ENCODE data around the gene MRPL24. TPM values are rescaled to one million over a fixed set of nuclear protein-coding genes. Genes with fewer than 3 reads are reported as not detected.

MRPL24 gene
- total and polyA plus RNA-seq, 2 of the 4 experiments (the other 2 are of a cell fraction) = 68.8 to 99.5 TPM

DNA sequence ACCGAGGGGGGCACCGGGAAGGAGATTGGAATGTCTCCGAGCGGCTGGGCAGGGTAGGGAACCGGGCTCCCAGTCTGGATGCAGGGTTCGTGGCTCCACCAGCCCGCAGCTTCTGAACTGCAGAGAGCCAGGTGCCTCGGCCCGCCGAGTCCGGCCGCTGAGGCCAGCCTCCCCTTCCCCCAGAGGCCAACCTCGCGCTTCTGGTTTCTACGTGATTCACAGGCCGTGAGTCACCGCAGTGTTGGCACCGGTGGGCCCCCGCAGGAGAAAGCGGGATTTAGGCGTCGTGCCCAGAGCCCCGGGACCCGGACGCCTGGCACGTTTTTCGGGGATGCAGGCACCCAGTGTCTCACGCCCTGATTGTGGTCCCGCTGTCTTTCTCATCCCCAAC is 36.0 kb downstream of the MRPL24 start:
- Histone ChIP-seq H3K9ac (ENCODE audit: low read depth, low read length) (no peak overlapping the region), H2BK20ac (ENCODE audit: low read depth, low read length) (no peak overlapping the region), H4K91ac (ENCODE audit: insufficient read depth, low read depth, low read length) (no peak overlapping the region; the same call in 1 of the 2 replicates), H3K4me3 (ENCODE audit: insufficient read depth, low read depth, low read length) (0 out of 2 replicates have a peak overlapping the region, but pooled peaks have one; percentile 3), H4K8ac (ENCODE audit: low read depth in 2 of 2, low read length in 2 of 2) (peak overlapping the region; percentile 71 to 77; a peak in 2 of 4 replicates), H2AK5ac (ENCODE audit: low read depth, low read length) (0 out of 2 replicates have a peak overlapping the region, but pooled peaks have one; percentile 44), H4K5ac (ENCODE audit: low read depth, low read length) (no peak overlapping the region), H3K4me1 (ENCODE audit: control insufficient read depth, insufficient read depth, low read length) (peaks cover 40% of the 10 kb centered on the region), H3K14ac (replicated peaks; ENCODE audit: low read depth, low read length) (0 out of 2 replicates have a peak overlapping the region, but pooled peaks have one; percentile 25), H3K23ac (ENCODE audit: low read depth, low read length) (no peak overlapping the region; the same call in 1 of the 2 replicates), H2BK15ac (ENCODE audit: low read depth, low read length) (no peak overlapping the region), H3K4ac (ENCODE audit: low read depth, low read length) (peak overlapping the region; percentile 8; the same call in 1 of the 2 replicates), H3K56ac (ENCODE audit: extremely low read depth, insufficient read depth, low read length) (no peak overlapping the region), H3K36me3 (ENCODE audit: control insufficient read depth, insufficient read depth, low read length) (no peaks in the 10 kb centered on the region), H3K27me3 (ENCODE audit: control insufficient read depth, insufficient read depth, low read length) (peaks cover 5% of the 10 kb centered on the region), H4K20me1 (ENCODE audit: insufficient read depth, low read length) (no peaks in the 10 kb centered on the region), H3K27ac (ENCODE audit: insufficient read depth, low read length) (no peak overlapping the region; the same call in 1 of the 2 replicates), H3K4me2 (ENCODE audit: low read depth, low read length) (peak overlapping the region; percentile 51), H2AK9ac (replicated peaks; ENCODE audit: low read depth, low read length, poor library complexity) (peak overlapping the region; percentile 47), H2BK120ac (ENCODE audit: low read depth, low read length) (0 out of 2 replicates have a peak overlapping the region, but pooled peaks have one; percentile 47), H3K79me1 (ENCODE audit: low read depth in 1 of 2, low read length in 2 of 2) (no peaks in the 10 kb centered on the region), H2BK5ac (ENCODE audit: low read depth, low read length, poor library complexity, severe bottlenecking) (no peak overlapping the region), H3K9me1 (ENCODE audit: insufficient read depth, low read length) (peaks cover under 1% of the 10 kb centered on the region; the same call in 1 of the 2 replicates), H3K18ac (ENCODE audit: low read depth, low read length) (no peak overlapping the region), H3K9me3 (ENCODE audit: control insufficient read depth, insufficient read depth, low read length) (no peaks in the 10 kb centered on the region), H2AFZ (replicated peaks; ENCODE audit: low read length, poor library complexity) (peak overlapping the region; percentile 64)
- DNase-seq (peak; percentile 75), ATAC-seq (ENCODE audit: low read depth) (peak; percentile 37)
- BruUV-seq (replicated peaks) = no TSS peak
- CTCF ChIA-PET = interaction anchor here (1.3 to 6.9 kb wide), 2 partner anchors 15 to 46 kb away, joined by 4 to 54 read pairs; partner anchors contain the start of gene HDGF
- WGBS, 2 experiments (ENCODE audit: extremely low coverage in 2 of 2, insufficient read length in 1 of 2) = 0% methylated on average over 20 of the region's 29 CpGs; no CpG with 5 or more reads in 1 of the 2 experiments
- dilution Hi-C loops (cut with HindIII; ENCODE audit: low sequenced_read_pairs, unreplicated experiment) = no loop called here
- intact Hi-C loops (cut with micrococcal nuclease) = loop anchor here (1.0 kb wide), 1 partner anchor 16 kb away; no protein-coding TSS in a partner anchor
- POLR2A ChIA-PET (ENCODE audit: unreplicated experiment) = no interaction called here
- in situ Hi-C loops (cut with MboI; ENCODE audit: low sequenced_read_pairs) = no loop called here
- TF ChIP-seq CHD1 (IDR thresholded peaks at IDR 0.05; ENCODE audit: low read depth, low read length) (0 out of 2 replicates have a peak, but pooled peaks have one; percentile 43), SMC3 (IDR thresholded peaks at IDR 0.05; ENCODE audit: low read depth, low read length) (no peak), NFE2L2 (IDR thresholded peaks at IDR 0.05; ENCODE audit: low read depth, low read length) (no peak), BHLHE40 (IDR thresholded peaks at IDR 0.05; ENCODE audit: low read depth, low read length) (peak; percentile 84), CTCF (conservative IDR thresholded peaks at IDR 0.05; ENCODE audit: low read depth, low read length) (no peak), FOS (IDR thresholded peaks at IDR 0.05; ENCODE audit: low read depth, low read length) (peak; percentile 89), MAZ (IDR thresholded peaks at IDR 0.05; ENCODE audit: borderline replicate concordance, low read depth, low read length) (peak; percentile 71; the same call in 1 of the 2 replicates), POLR2A (IDR thresholded peaks at IDR 0.05; ENCODE audit: low read depth, low read length) (no peak), RAD21 (IDR thresholded peaks at IDR 0.05; ENCODE audit: low read length) (no peak), MAFK (IDR thresholded peaks at IDR 0.05; ENCODE audit: low read depth, low read length) (no peak), RCOR1 (IDR thresholded peaks at IDR 0.05; ENCODE audit: insufficient replicate concordance, low read length) (no peak), MXI1 (IDR thresholded peaks at IDR 0.05; ENCODE audit: borderline replicate concordance, low read depth, low read length) (no peak), RFX5 (IDR thresholded peaks at IDR 0.05; ENCODE audit: low read depth, low read length) (no peak), CEBPB (IDR thresholded peaks at IDR 0.05; ENCODE audit: low read depth, low read length) (no peak), USF2 (IDR thresholded peaks at IDR 0.05; ENCODE audit: low read depth, low read length) (no peak)

Measured in IMR-90 (cell line).